Ascending aorta (tissue), 2 donors: ENCODE data around the gene TGFBR1. TPM values are rescaled to one million over a fixed set of nuclear protein-coding genes. Genes with fewer than 3 reads are reported as not detected.

Experiments
- DNase-seq, 2 donors: peaks; one replicate each; pipeline ENCODE4 v3.0.0-alpha.2; 2019; ENCODE audit warnings: low spot score in 2 of 2
- H3K27ac ChIP-seq, 2 donors: fragments of 200-600 bp; sonication (generic); one replicate each; pipeline ENCODE4 v1.5.1; 2016 to 2017; ENCODE audit warnings: mild to moderate bottlenecking in 1 of 2
- H3K27me3 ChIP-seq: fragments of 200-600 bp; sonication (generic); one replicate; pipeline ENCODE4 v1.5.1; 2017
- H3K36me3 ChIP-seq, 2 donors: fragments of 200-600 bp; sonication (generic); one replicate each; pipeline ENCODE4 v1.5.1; 2016
- H3K4me1 ChIP-seq, 2 donors: fragments of 200-600 bp; sonication (generic); one replicate each; pipeline ENCODE4 v1.5.1; 2016 to 2017; ENCODE audit warnings: mild to moderate bottlenecking in 1 of 2
- H3K4me3 ChIP-seq, 2 donors: fragments of 200-600 bp; sonication (generic); one replicate each; pipeline ENCODE4 v1.5.1; 2016 to 2017; ENCODE audit warnings: mild to moderate bottlenecking in 1 of 2
- H3K9me3 ChIP-seq, 2 donors: fragments of 200-600 bp; sonication (generic); one replicate each; pipeline ENCODE4 v1.5.1; 2016
- CTCF ChIP-seq, 3 experiments: fragments of 200-600 bp in 2 of 3; fragments of 450-650 bp in 1 of 3; sonication (generic) in 2 of 3; IDR thresholded peaks; one replicate each; pipeline ENCODE4 v1.5.1; 2016 to 2019; ENCODE audit warnings: antibody characterized with exemption in 3 of 3, mild to moderate bottlenecking in 1 of 3, moderate library complexity in 1 of 3
- intact Hi-C: fragments of 100-400 bp; cut with DNase I; formaldehyde crosslinking; loops from one replicate; pipeline ENCODE4 v1.15.1; 2023
- total RNA-seq: library from RNA; depleted of rRNA; stranded (reverse); fragments of >200 nt; gene quantifications from one replicate; pipeline ENCODE4 v1.1.0, GENCODE V29; 2016

TGFBR1 gene
- total RNA-seq, 1 donor from 2014 or later, result 13.9 TPM

GRCh38 chr9:99116003-99116411, 11.1 kb downstream of the TGFBR1 start:
- Histone ChIP-seq H3K4me3 (no peak overlapping the region), H3K36me3 (peaks cover 0 to 5% of the 10 kb centered on the region in 2 donors), H3K9me3 (no peaks in the 10 kb centered on the region), H3K27ac (no peak overlapping the region), H3K4me1 (peaks cover 0 to 42% of the 10 kb centered on the region in 2 donors), H3K27me3 (no peaks in the 10 kb centered on the region)
- intact Hi-C loops, result no loop called here
- TF ChIP-seq CTCF (IDR thresholded peaks at IDR 0.05), result no peak
- no peak for DNase-seq

GRCh38 chr9:99118782-99119466, 14.0 kb downstream of the TGFBR1 start:
- Histone ChIP-seq H3K4me3 (no peak overlapping the region), H3K27me3 (no peaks in the 10 kb centered on the region), H3K4me1 (peaks cover 0 to 17% of the 10 kb centered on the region in 2 donors), H3K36me3 (peaks cover 0 to 5% of the 10 kb centered on the region in 2 donors), H3K27ac (no peak overlapping the region), H3K9me3 (no peaks in the 10 kb centered on the region)
- intact Hi-C loops, result no loop called here
- DNase-seq, result no peak
- TF ChIP-seq CTCF (IDR thresholded peaks at IDR 0.05), result no peak

DNA sequence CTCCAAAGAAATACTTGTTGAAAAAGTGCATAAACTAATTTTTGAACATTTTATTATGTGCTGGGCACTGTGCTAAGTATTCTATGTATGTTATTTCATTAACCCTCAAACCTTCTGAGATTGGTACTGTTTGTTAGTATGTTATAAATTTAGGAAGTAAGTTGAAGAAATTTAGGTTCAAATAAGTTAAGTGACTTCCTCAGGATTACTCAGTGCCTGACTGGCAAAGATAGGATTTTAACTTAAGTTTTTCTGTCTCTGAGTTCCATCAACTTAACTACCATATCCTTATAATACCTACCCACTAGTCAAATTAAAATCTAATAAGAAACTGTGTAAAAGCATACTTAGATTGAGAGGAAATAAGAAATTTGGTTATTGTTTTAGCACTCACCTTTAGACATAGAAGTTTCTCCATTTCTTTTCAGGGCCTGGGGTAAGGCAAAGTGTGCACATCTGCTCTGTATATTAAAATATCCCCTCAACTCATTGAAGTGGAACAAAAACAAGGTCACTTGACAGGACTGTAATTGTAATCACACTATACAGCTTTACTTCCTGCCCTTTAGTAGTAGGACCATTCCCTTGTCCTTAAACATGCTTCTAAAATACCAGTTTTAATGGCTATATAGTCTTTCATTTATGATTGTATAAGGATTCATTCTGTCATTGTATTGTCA, 15.2 kb downstream of the TGFBR1 start:
- no peak for DNase-seq
- peaks cover 0 to 13% of the 10 kb centered on the region in 2 donors for H3K4me1 ChIP-seq

GRCh38 chr9:99121604-99122003, 16.7 kb downstream of the TGFBR1 start:
- Histone ChIP-seq H3K4me3 (no peak overlapping the region), H3K27me3 (no peaks in the 10 kb centered on the region), H3K36me3 (peaks cover 0 to 5% of the 10 kb centered on the region in 2 donors), H3K4me1 (peaks cover 0 to 6% of the 10 kb centered on the region in 2 donors), H3K27ac (no peak overlapping the region), H3K9me3 (no peaks in the 10 kb centered on the region)
- intact Hi-C loops, result no loop called here
- TF ChIP-seq CTCF (IDR thresholded peaks at IDR 0.05), result no peak
- no peak for DNase-seq

More for the DNA sequence above, 15.2 kb downstream of the TGFBR1 start:
- Histone ChIP-seq H3K9me3 (no peaks in the 10 kb centered on the region), H3K4me3 (no peak overlapping the region), H3K27ac (no peak overlapping the region), H3K27me3 (no peaks in the 10 kb centered on the region), H3K36me3 (peaks cover 0 to 5% of the 10 kb centered on the region in 2 donors)
- intact Hi-C loops, result no loop called here
- TF ChIP-seq CTCF (IDR thresholded peaks at IDR 0.05), result no peak

- peaks cover 0 to under 1% of the 10 kb centered on the region in 2 donors for H3K36me3 ChIP-seq
- H3K27me3 ChIP-seq, result no peaks in the 10 kb centered on the region
- no peaks in the 10 kb centered on the region for H3K9me3 ChIP-seq
- no peak overlapping the region for H3K27ac ChIP-seq
- no peak overlapping the region for H3K4me3 ChIP-seq
- peaks cover 2 to 4% of the 10 kb centered on the region in 2 donors for H3K4me1 ChIP-seq
- no peak for TF ChIP-seq CTCF (IDR thresholded peaks at IDR 0.05)
- intact Hi-C loops, result no loop called here
- DNase-seq, result no peak
These were observed 19.8 kb downstream of the TGFBR1 start for GRCh38 chr9:99124534-99125255.
